ENCODE results near the gene CMTM8.

GRCh38 chr3:32387512-32387911 lies 149.0 kb downstream of the CMTM8 start:
- TF ChIP-seq GATA3 (IDR thresholded peaks at IDR 0.05; ENCODE audit: low read depth, low read length) (no peak), GATA2 (IDR thresholded peaks at IDR 0.05; ENCODE audit: low read depth, low read length) (no peak)
